Measurements from ENCODE around the gene CKM. TPM values are rescaled to one million over a fixed set of nuclear protein-coding genes. Genes with fewer than 3 reads are reported as not detected.

The CKM gene
- total RNA-seq, 1 donor from 2014 or later = not detected

DNA sequence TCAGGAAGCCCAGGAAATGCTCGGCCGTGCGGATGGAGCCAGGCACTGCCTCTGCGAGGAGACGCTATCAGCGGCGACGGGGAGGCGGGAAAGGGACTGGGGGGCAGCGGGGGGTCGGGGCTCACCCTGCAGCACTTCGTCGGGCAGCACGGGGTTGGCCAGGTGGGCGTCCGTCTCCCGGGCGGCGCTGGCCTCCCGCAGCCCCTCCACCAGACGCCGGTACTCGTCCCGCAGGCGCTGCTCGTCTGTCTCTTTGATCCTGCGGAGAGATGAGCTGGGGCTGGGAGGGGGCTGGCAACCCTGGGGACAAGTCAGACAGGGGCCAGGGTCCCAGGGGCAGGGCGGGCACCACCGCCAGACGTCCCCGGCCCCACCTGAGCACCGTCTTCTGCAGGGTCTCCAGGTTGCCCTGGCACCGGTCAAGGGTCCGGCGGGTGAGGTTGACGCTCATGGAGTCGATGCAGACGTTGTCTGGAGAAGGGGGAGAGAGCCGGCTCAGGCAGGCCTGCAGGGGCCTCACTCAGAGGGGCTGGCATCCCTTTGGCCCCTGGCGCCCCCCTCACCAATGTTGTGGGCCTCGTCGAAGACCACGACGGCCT is 41.3 kb upstream of the CKM start:
- DNase-seq (ENCODE audit: low spot score in 2 of 2, unreplicated experiment in 2 of 2) = no peak
- no peak overlapping the region for H3K27ac Mint-ChIP-seq
- no peak overlapping the region for H3K4me3 Mint-ChIP-seq
- TF ChIP-seq CTCF (IDR thresholded peaks at IDR 0.05; ENCODE audit: unreplicated experiment) = no peak
- peaks cover 2% of the 10 kb centered on the region for H3K4me1 Mint-ChIP-seq
- H3K36me3 Mint-ChIP-seq = peaks cover 14% of the 10 kb centered on the region
- no peaks in the 10 kb centered on the region for H3K9me3 Mint-ChIP-seq
- no peaks in the 10 kb centered on the region for H3K27me3 Mint-ChIP-seq (ENCODE audit: low read depth)

DNA sequence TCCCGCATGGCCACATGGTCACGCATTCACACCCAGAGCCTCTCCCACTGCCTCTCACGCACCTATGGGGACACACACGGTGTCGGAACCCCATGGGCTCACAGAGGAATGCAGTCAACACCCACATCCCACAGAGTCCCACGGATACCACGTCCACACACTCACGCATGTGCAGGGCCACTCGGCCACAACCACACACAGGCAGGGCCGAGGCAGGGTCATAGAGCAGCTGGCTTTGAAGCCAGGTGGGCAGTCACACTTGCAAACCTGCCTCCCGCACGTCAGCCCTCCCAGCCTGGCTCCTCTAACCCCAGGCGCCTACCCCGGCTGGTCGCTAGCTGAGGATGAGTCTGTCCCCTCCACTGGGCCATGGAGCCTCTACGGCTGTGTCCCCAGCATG is 39.6 kb upstream of the CKM start:
- Mint-ChIP-seq H3K27ac (no peak overlapping the region), H3K27me3 (ENCODE audit: low read depth) (no peaks in the 10 kb centered on the region), H3K4me1 (no peaks in the 10 kb centered on the region), H3K9me3 (no peaks in the 10 kb centered on the region), H3K36me3 (peaks cover 22% of the 10 kb centered on the region), H3K4me3 (no peak overlapping the region)
- no peak for TF ChIP-seq CTCF (IDR thresholded peaks at IDR 0.05; ENCODE audit: unreplicated experiment)
- DNase-seq (ENCODE audit: low spot score in 2 of 2, unreplicated experiment in 2 of 2) = no peak

DNA sequence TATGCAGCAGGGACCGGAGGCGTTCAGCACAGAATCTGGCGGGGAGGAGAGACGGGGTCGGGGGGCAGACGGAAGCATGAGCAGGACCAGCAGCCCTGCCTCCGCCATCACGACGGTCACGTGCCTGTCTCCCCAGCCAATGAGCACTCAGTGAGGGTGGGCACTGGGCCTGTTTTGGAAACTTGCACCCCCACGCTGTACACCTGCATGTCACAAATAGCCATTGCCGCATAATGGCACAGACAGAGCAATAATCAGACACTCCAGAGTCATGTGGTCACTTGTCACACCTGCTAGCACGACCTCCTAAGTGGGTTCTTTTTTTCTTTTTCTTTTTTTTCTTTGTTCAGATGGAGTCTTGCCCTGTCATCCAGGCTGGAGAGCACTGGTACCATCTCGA is 38.9 kb upstream of the CKM start:
- Mint-ChIP-seq H3K9me3 (no peaks in the 10 kb centered on the region), H3K4me1 (no peaks in the 10 kb centered on the region), H3K27ac (no peak overlapping the region), H3K4me3 (no peak overlapping the region), H3K27me3 (ENCODE audit: low read depth) (no peaks in the 10 kb centered on the region), H3K36me3 (peaks cover 26% of the 10 kb centered on the region)
- TF ChIP-seq CTCF (IDR thresholded peaks at IDR 0.05; ENCODE audit: unreplicated experiment) = no peak
- DNase-seq (ENCODE audit: low spot score in 2 of 2, unreplicated experiment in 2 of 2) = no peak

GRCh38 chr19:45358213-45358792 is 35.6 kb upstream of the CKM start:
- Mint-ChIP-seq H3K9me3 (no peaks in the 10 kb centered on the region), H3K4me3 (no peak overlapping the region), H3K36me3 (peaks cover 39% of the 10 kb centered on the region), H3K27me3 (ENCODE audit: low read depth) (no peaks in the 10 kb centered on the region), H3K4me1 (no peaks in the 10 kb centered on the region), H3K27ac (peak overlapping the region; percentile 30)
- DNase-seq (ENCODE audit: low spot score in 2 of 2, unreplicated experiment in 2 of 2) = no peak
- no peak for TF ChIP-seq CTCF (IDR thresholded peaks at IDR 0.05; ENCODE audit: unreplicated experiment)

- H3K27ac Mint-ChIP-seq = no peak overlapping the region
- H3K27me3 Mint-ChIP-seq (ENCODE audit: low read depth) = no peaks in the 10 kb centered on the region
- no peak for TF ChIP-seq CTCF (IDR thresholded peaks at IDR 0.05; ENCODE audit: unreplicated experiment)
- no peaks in the 10 kb centered on the region for H3K9me3 Mint-ChIP-seq
- H3K4me3 Mint-ChIP-seq = no peak overlapping the region
- no peaks in the 10 kb centered on the region for H3K4me1 Mint-ChIP-seq
- DNase-seq (ENCODE audit: low spot score in 2 of 2, unreplicated experiment in 2 of 2) = no peak
- H3K36me3 Mint-ChIP-seq = peaks cover 40% of the 10 kb centered on the region
Measured at GRCh38 chr19:45357445-45357783, 34.7 kb upstream of the CKM start.

Data from mesothelial cell of epicardium (in vitro differentiated cells).